SU-DHL-6 (cell line): Measurements from ENCODE around the gene SLC39A10.

Experiments used
- H2AFZ ChIP-seq: fragments of 200-600 bp; sonication (generic); 2 replicates; pipeline ENCODE4 v1.6.1; 2014; ENCODE audit warnings: low read depth, mild to moderate bottlenecking, moderate library complexity, mixed read lengths, antibody characterized with exemption, low read length; ENCODE audit not compliant: severe bottlenecking
- H3F3A ChIP-seq: fragments of 200-600 bp; shearing (Covaris generic); 2 replicates; pipeline ENCODE4 v1.6.0; 2016; ENCODE audit warnings: antibody characterized with exemption, mild to moderate bottlenecking; ENCODE audit not compliant: insufficient read depth
- H3K27ac ChIP-seq: fragments of 200-600 bp; sonication (generic); 2 replicates; pipeline ENCODE4 v1.5.1; 2016; ENCODE audit warnings: low read depth, mild to moderate bottlenecking, low read length, moderate library complexity, mixed read lengths
- H3K27me3 ChIP-seq: fragments of 200-600 bp; sonication (generic), shearing (Covaris generic); 2 replicates; pipeline ENCODE4 v1.6.0; 2014; ENCODE audit warnings: mild to moderate bottlenecking, low read length
- H3K36me3 ChIP-seq: fragments of 200-600 bp; sonication (generic); 2 replicates; pipeline ENCODE4 v1.6.1; 2014; ENCODE audit warnings: mild to moderate bottlenecking, low read length, mixed read lengths
- H3K4me2 ChIP-seq: fragments of 300-600, 200-600 bp; shearing (Covaris generic), sonication (generic); 2 replicates; pipeline ENCODE4 v1.6.0; 2014; ENCODE audit warnings: low read length, low read depth, mild to moderate bottlenecking; ENCODE audit not compliant: poor library complexity, severe bottlenecking
- H3K4me3 ChIP-seq: fragments of 200-600 bp; sonication (generic); 2 replicates; pipeline ENCODE4 v1.5.1; 2014; ENCODE audit warnings: antibody characterized with exemption, low read length, mild to moderate bottlenecking, mixed read lengths; ENCODE audit not compliant: insufficient read depth, poor library complexity, severe bottlenecking
- H3K79me2 ChIP-seq: fragments of 200-600 bp; sonication (generic); 2 replicates; pipeline ENCODE4 v1.6.1; 2014; ENCODE audit warnings: mild to moderate bottlenecking, low read length, moderate library complexity; ENCODE audit not compliant: insufficient read depth
- H3K9ac ChIP-seq: fragments of 200-600 bp; sonication (generic); 2 replicates; pipeline ENCODE4 v1.7.0; 2014; ENCODE audit warnings: mild to moderate bottlenecking, low read length
- H3K9me2 ChIP-seq: fragments of 200-600 bp; sonication (generic); replicated peaks from 2 replicates; pipeline ENCODE4 v1.6.1; 2014; ENCODE audit warnings: low read length; ENCODE audit not compliant: insufficient read depth
- H3K9me3 ChIP-seq: fragments of 200-600 bp; sonication (generic); 2 replicates; pipeline ENCODE4 v1.6.1; 2014; ENCODE audit warnings: low read length, mixed read lengths; ENCODE audit not compliant: insufficient read depth
- H4K20me1 ChIP-seq: fragments of 200-600 bp; sonication (generic); 2 replicates; pipeline ENCODE4 v1.6.1; 2014; ENCODE audit warnings: low read depth, mild to moderate bottlenecking, antibody characterized with exemption, low read length, moderate library complexity, mixed read lengths
- EZH2phosphoT487 ChIP-seq: fragments of 200-600 bp; sonication (generic), shearing (Covaris generic); conservative IDR thresholded peaks from 2 replicates; pipeline ENCODE4 v1.6.1; 2018; ENCODE audit warnings: mild to moderate bottlenecking, antibody characterized with exemption, low read length, moderate library complexity, mixed read lengths
- TF ChIP-seq, protein P1 (sequence below): fragments of 200-600 bp; sonication (generic); IDR thresholded peaks from one replicate; pipeline ENCODE4 v1.5.1; 2017; ENCODE audit warnings: antibody characterized with exemption, mild to moderate bottlenecking, low read length, moderate library complexity; ENCODE audit not compliant: insufficient read depth, poor library complexity, severe bottlenecking

SLC39A10 gene

DNA sequence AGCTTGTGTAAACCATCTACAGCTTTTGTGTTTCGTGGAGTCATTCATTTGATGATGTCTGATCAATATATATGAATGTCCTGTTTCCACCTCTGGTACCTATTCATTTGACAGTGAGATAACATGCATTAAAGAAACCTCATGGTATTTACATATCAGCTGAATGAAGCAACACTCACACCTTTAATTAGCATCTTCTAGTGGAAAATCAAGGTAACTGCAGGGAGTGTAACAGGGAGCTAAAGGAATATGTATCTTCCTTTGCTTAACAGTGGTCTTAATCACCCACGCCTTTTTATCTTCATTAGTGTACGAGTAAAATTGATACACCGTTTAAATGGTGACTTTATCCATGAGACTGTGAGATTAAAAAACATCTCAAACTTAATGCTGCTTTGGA, 15.6 kb downstream of the SLC39A10 start:
- no peaks in the 10 kb centered on the region for H3K36me3 ChIP-seq
- TF ChIP-seq, protein P1, sequence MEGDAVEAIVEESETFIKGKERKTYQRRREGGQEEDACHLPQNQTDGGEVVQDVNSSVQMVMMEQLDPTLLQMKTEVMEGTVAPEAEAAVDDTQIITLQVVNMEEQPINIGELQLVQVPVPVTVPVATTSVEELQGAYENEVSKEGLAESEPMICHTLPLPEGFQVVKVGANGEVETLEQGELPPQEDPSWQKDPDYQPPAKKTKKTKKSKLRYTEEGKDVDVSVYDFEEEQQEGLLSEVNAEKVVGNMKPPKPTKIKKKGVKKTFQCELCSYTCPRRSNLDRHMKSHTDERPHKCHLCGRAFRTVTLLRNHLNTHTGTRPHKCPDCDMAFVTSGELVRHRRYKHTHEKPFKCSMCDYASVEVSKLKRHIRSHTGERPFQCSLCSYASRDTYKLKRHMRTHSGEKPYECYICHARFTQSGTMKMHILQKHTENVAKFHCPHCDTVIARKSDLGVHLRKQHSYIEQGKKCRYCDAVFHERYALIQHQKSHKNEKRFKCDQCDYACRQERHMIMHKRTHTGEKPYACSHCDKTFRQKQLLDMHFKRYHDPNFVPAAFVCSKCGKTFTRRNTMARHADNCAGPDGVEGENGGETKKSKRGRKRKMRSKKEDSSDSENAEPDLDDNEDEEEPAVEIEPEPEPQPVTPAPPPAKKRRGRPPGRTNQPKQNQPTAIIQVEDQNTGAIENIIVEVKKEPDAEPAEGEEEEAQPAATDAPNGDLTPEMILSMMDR = no peak
- no peak for TF ChIP-seq EZH2phosphoT487
- H3K9me2 ChIP-seq = no peaks in the 10 kb centered on the region
- no peak overlapping the region for H2AFZ ChIP-seq
- H3K79me2 ChIP-seq = no peaks in the 10 kb centered on the region
- no peaks in the 10 kb centered on the region for H3K27me3 ChIP-seq
- no peak overlapping the region for H3K9ac ChIP-seq
- no peaks in the 10 kb centered on the region for H3F3A ChIP-seq
- no peak overlapping the region for H3K4me2 ChIP-seq
- H4K20me1 ChIP-seq = peaks cover 6% of the 10 kb centered on the region; the same call in 1 of the 2 replicates
- H3K9me3 ChIP-seq = no peaks in the 10 kb centered on the region
- no peak overlapping the region for H3K27ac ChIP-seq
- H3K4me3 ChIP-seq = no peak overlapping the region

DNA sequence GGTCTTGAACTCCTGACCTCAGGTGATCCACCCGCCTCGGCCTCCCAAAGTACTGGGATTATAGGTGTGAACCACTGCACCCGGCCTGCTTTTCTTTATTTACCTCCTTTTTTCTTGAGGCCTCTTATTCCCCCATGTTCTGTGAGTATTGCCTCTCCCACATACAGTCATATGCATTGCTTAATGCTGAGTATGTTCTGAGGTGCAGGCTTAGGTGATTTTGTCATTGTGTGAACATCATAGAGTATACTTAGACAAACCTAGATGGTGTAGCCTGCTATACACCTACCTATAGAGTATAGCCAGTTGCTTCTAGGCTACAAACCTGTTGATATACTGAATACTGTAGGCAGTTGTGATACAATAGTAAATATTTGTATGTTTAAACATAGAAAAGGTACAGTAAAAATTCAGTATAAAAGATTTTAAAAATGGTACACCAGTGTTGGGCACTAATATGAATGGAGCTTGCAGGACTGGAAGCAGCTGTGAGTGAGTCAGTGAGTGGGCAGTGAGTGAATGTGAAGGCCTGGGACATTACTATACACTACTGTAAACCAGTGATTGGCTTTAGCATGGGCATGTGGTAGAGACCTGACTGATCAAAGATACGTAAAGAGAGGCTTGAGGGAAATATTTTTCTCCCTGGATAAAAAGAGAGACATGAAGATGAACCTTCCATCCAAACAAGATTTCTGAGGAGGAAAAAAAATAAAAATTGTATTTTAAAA, 17.6 kb downstream of the SLC39A10 start:
- H3K4me3 ChIP-seq = no peak overlapping the region
- TF ChIP-seq, protein P1 = no peak
- no peak for TF ChIP-seq EZH2phosphoT487
- no peaks in the 10 kb centered on the region for H3K9me3 ChIP-seq
- H3K79me2 ChIP-seq = no peaks in the 10 kb centered on the region
- no peaks in the 10 kb centered on the region for H3K9me2 ChIP-seq
- no peak overlapping the region for H3K27ac ChIP-seq
- H2AFZ ChIP-seq = no peak overlapping the region
- H3K27me3 ChIP-seq = no peaks in the 10 kb centered on the region
- no peak overlapping the region for H3K9ac ChIP-seq
- H3K4me2 ChIP-seq = no peak overlapping the region
- no peaks in the 10 kb centered on the region for H3F3A ChIP-seq
- H3K36me3 ChIP-seq = no peaks in the 10 kb centered on the region
- no peaks in the 10 kb centered on the region for H4K20me1 ChIP-seq

DNA sequence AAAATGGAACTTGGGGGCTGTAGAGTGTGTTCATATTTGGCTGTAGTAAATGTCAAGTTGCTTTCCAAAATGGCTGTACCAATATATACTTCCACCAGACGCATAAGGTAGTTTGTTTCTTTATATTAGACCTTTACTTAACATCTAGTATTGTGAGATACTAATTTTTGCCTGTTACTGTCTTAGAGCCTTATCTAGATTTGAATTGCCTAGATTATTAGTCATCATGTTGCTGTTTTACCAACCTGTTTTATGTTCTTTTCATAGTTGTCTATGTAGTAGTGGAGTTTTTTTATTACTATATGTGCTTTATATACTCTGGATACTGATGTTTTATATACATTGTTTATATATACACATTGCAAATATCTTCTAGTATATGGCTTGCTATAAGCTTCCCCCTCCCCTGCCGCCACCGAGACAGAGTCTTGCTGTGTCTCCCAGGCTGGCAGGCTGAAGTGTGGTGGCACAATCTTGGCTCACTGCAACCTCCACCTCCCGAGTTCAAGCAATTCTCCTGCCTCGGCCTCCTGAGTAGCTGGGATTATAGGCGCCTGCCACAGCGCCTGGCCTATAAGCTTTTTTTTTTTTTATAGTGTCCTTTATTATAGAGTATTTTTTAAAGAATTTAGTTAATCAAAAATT, 18.9 kb downstream of the SLC39A10 start:
- Histone ChIP-seq H3K9ac (no peak overlapping the region), H2AFZ (no peak overlapping the region), H3F3A (no peaks in the 10 kb centered on the region), H4K20me1 (no peaks in the 10 kb centered on the region), H3K4me2 (no peak overlapping the region), H3K27ac (no peak overlapping the region), H3K27me3 (no peaks in the 10 kb centered on the region), H3K36me3 (no peaks in the 10 kb centered on the region), H3K9me3 (no peaks in the 10 kb centered on the region), H3K79me2 (no peaks in the 10 kb centered on the region), H3K9me2 (no peaks in the 10 kb centered on the region), H3K4me3 (no peak overlapping the region)
- TF ChIP-seq, protein P1 = no peak
- TF ChIP-seq EZH2phosphoT487 = no peak
